Measurements from ENCODE around the gene AVEN. TPM values are rescaled to one million over a fixed set of nuclear protein-coding genes. Genes with fewer than 3 reads are reported as not detected.

The AVEN gene
- total RNA-seq, 1 donor from 2014 or later, result 15.9 TPM

Other genes starting within 250 kb of the AVEN start
- not detected in 2 replicates for gene CHRM5, start 70.7 kb downstream of the AVEN start, total RNA-seq
- gene EMC7, start 62.7 kb upstream of the AVEN start, total RNA-seq, result 61.8 and 62.2 TPM in 2 replicates
- 3.7 and 3.8 TPM in 2 replicates for gene PGBD4, start 62.9 kb upstream of the AVEN start, total RNA-seq
- gene KATNBL1, start 170.9 kb upstream of the AVEN start, total RNA-seq, result 43.8 and 44.6 TPM in 2 replicates
- gene EMC4, start 185.8 kb upstream of the AVEN start, total RNA-seq, result 80.6 and 83.1 TPM in 2 replicates

Measured in T-helper 2 cell treated with Interferon-gamma antibody and Interleukin-4, amounts not matched to agents 100 ng/mL and 5 ng/mL, for 36 hours (primary cell).